T1000 (cell line): ENCODE results near the gene PHLPP1.
"Not testable (repeated sequence)": the region's sequence is repeated elsewhere in the genome, so short reads cannot be mapped to it uniquely, and the experiment has no call there.

Experiments
- DNase-seq: peaks from one replicate; lab custom pipeline; 2025; ENCODE audit warnings: mixed read lengths; lab: John Stamatoyannopoulos, UW

The PHLPP1 gene

GRCh38 chr18:62773691-62774090 lies 58.4 kb downstream of the PHLPP1 start:
- no peak for DNase-seq

GRCh38 chr18:62776024-62776570 lies 60.8 kb downstream of the PHLPP1 start:
- DNase-seq = no peak

GRCh38 chr18:62777814-62778213 lies 62.5 kb downstream of the PHLPP1 start:
- DNase-seq = no peak

GRCh38 chr18:62778976-62779869 lies 63.9 kb downstream of the PHLPP1 start:
- DNase-seq = no peak

- DNase-seq = no peak
Measured at GRCh38 chr18:62781262-62781661, 65.9 kb downstream of the PHLPP1 start.

GRCh38 chr18:62781893-62782292 lies 66.6 kb downstream of the PHLPP1 start:
- no peak for DNase-seq

- DNase-seq = no peak
Measured at GRCh38 chr18:62784338-62784965, 69.1 kb downstream of the PHLPP1 start.

GRCh38 chr18:62784966-62785413 lies 69.6 kb downstream of the PHLPP1 start:
- DNase-seq = no peak

- DNase-seq = no peak
Measured at GRCh38 chr18:62786689-62787088, 71.3 kb downstream of the PHLPP1 start.

- no peak for DNase-seq
Measured at GRCh38 chr18:62788111-62788510, 72.8 kb downstream of the PHLPP1 start.

GRCh38 chr18:62788876-62789275 lies 73.5 kb downstream of the PHLPP1 start:
- DNase-seq = no peak

GRCh38 chr18:62790871-62791772 lies 75.8 kb downstream of the PHLPP1 start:
- no peak for DNase-seq

- no peak for DNase-seq
Measured at GRCh38 chr18:62792016-62792415, 76.7 kb downstream of the PHLPP1 start.

GRCh38 chr18:62795813-62796212 lies 80.5 kb downstream of the PHLPP1 start:
- DNase-seq = no peak

- no peak for DNase-seq
Measured at GRCh38 chr18:62796216-62796621, 80.9 kb downstream of the PHLPP1 start.

- DNase-seq = no peak
Measured at GRCh38 chr18:62797329-62797728, 82.0 kb downstream of the PHLPP1 start.

- DNase-seq = no peak
Measured at GRCh38 chr18:62799977-62800376, 84.6 kb downstream of the PHLPP1 start.

GRCh38 chr18:62802523-62802922 lies 87.2 kb downstream of the PHLPP1 start:
- DNase-seq = no peak

GRCh38 chr18:62807396-62807795 lies 92.1 kb downstream of the PHLPP1 start:
- no peak for DNase-seq

GRCh38 chr18:62808123-62808522 lies 92.8 kb downstream of the PHLPP1 start:
- no peak for DNase-seq

GRCh38 chr18:62809445-62809844 lies 94.1 kb downstream of the PHLPP1 start:
- DNase-seq = not testable (repeated sequence)

- DNase-seq = no peak
Measured at GRCh38 chr18:62809900-62810299, 94.6 kb downstream of the PHLPP1 start.
